ENCODE measurements around the gene IGF2BP1. TPM values are rescaled to one million over a fixed set of nuclear protein-coding genes. Genes with fewer than 3 reads are reported as not detected.
"Not testable (repeated sequence)": the region's sequence is repeated elsewhere in the genome, so short reads cannot be mapped to it uniquely, and the experiment has no call there.

Gene IGF2BP1
- total RNA-seq, 4 donors from 2014 or later, result not detected

DNA sequence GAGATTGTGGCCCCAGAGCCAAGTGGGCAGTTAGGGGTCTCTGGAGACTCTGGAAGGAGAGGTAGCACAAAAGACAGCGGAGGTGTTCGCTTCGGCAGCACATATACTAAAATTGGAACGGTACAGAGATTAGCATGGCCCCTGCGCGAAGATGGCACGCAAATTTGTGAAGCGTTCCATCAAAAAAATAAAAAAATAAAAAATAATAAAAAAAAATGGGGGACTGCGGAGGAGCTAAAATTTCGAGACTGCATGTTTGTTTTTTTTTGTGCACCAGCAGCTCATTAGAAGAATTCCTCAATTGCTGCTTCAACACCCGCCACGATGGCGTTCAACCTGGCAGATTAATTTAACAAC, 39.1 kb downstream of the IGF2BP1 start:
- WGBS, 2 donors, result 93 to 94% methylated on average over 13 of the region's 13 CpGs
- intact Hi-C loops (cut with DNase I; ENCODE audit: low total_unique reads), result no loop called here
- TF ChIP-seq, protein P1, sequence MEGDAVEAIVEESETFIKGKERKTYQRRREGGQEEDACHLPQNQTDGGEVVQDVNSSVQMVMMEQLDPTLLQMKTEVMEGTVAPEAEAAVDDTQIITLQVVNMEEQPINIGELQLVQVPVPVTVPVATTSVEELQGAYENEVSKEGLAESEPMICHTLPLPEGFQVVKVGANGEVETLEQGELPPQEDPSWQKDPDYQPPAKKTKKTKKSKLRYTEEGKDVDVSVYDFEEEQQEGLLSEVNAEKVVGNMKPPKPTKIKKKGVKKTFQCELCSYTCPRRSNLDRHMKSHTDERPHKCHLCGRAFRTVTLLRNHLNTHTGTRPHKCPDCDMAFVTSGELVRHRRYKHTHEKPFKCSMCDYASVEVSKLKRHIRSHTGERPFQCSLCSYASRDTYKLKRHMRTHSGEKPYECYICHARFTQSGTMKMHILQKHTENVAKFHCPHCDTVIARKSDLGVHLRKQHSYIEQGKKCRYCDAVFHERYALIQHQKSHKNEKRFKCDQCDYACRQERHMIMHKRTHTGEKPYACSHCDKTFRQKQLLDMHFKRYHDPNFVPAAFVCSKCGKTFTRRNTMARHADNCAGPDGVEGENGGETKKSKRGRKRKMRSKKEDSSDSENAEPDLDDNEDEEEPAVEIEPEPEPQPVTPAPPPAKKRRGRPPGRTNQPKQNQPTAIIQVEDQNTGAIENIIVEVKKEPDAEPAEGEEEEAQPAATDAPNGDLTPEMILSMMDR (IDR thresholded peaks at IDR 0.05), result no peak
- no peak for TF ChIP-seq POLR2A (IDR thresholded peaks at IDR 0.05)
- DNase-seq (ENCODE audit: low spot score in 2 of 2), result no peak
- no peak overlapping the region for H3K4me3 ChIP-seq (ENCODE audit: low read depth, poor library complexity, severe bottlenecking)

DNA sequence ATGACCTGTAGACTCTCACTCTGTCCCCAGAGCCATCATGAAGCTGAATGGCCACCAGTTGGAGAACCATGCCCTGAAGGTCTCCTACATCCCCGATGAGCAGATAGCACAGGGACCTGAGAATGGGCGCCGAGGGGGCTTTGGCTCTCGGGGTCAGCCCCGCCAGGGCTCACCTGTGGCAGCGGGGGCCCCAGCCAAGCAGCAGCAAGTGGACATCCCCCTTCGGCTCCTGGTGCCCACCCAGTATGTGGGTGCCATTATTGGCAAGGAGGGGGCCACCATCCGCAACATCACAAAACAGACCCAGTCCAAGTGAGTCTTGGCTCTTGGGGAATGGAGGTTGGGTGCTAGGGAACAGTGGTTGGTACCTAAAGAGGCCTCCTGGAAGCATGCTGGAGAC, 41.0 kb downstream of the IGF2BP1 start:
- intact Hi-C loops (cut with DNase I; ENCODE audit: low total_unique reads), result no loop called here
- no peak for DNase-seq (ENCODE audit: low spot score in 2 of 2)

DNA sequence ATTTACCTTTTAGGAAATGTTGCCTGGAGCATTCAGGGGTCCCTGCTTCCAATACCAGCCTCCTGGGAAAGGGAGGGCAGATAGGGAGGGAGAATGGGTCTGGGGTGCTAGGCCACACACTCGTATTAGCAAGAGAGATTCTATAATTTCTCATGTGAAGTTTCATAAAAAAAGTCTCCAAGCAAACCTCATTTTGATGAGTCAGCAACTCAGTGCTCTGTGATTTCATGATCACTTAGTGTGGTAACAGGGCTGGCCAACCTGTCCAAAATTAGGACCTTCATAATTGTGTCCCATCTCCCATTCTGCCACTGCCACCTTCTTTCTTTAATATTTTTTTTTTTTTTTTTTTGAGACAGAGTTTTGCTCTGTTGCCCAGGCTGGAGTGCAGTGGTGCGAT, 41.4 kb downstream of the IGF2BP1 start:
- no peak for TF ChIP-seq POLR2A (IDR thresholded peaks at IDR 0.05)
- TF ChIP-seq, protein P1 (IDR thresholded peaks at IDR 0.05), result no peak
- no peak for DNase-seq (ENCODE audit: low spot score in 2 of 2)
- WGBS, 2 donors, result 85 to 88% methylated on average over 2 of the region's 2 CpGs
- intact Hi-C loops (cut with DNase I; ENCODE audit: low total_unique reads), result no loop called here
- H3K4me3 ChIP-seq (ENCODE audit: low read depth, poor library complexity, severe bottlenecking), result no peak overlapping the region

More for the DNA sequence above, 41.0 kb downstream of the IGF2BP1 start:
- WGBS, 2 donors, result 89 to 92% methylated on average over 4 to 8 of the region's 8 CpGs
- H3K4me3 ChIP-seq (ENCODE audit: low read depth, poor library complexity, severe bottlenecking), result no peak overlapping the region
- TF ChIP-seq, protein P1 (IDR thresholded peaks at IDR 0.05), result no peak
- TF ChIP-seq POLR2A (IDR thresholded peaks at IDR 0.05), result no peak

DNA sequence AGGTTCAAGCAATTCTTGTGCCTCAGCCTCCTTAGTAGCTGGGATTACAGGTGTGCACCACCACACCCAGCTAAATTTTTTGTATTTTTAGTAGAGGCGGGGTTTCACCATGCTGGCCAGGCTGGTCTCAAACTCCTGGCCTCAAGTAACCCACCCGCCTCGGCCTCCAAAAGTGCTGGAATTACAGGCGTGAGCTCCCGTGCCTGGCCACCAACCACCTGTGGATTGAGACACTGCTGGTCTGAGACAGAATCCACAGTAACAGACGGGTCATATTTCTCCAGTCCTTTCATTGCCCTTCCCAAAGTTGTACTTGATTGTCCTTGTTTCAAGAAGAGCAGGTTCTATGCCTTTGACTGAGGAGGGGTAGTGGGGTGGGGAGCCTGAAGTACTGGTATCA, 42.3 kb downstream of the IGF2BP1 start:
- intact Hi-C loops (cut with DNase I; ENCODE audit: low total_unique reads); H3K4me3 ChIP-seq (ENCODE audit: low read depth, poor library complexity, severe bottlenecking); DNase-seq (ENCODE audit: low spot score in 2 of 2): not testable (repeated sequence)
- 91 to 95% methylated on average over 6 of the region's 6 CpGs for WGBS, 2 donors

DNA sequence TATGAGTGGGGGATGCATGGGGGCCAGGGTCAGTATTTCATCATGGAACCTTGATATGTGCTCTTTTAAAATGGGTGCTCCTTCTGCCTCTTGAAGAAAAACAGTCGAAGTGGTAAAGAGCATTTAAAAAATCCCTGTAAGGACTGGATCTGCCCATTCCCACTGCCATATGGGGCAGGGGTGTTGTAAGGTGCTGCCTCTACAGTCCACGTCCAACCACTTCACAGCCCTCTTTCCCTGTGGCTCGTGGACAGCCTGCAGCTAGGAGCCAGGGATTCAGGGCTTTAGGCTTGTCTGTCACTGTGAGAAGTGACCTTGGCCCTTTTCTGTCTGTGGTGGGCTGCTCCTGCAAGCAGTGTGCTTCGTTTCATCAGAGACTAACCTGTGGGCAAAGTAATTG, 44.3 kb downstream of the IGF2BP1 start:
- 82 to 88% methylated on average over 4 of the region's 4 CpGs for WGBS, 2 donors
- DNase-seq (ENCODE audit: low spot score in 2 of 2), result no peak
- intact Hi-C loops (cut with DNase I; ENCODE audit: low total_unique reads), result no loop called here
- H3K4me3 ChIP-seq (ENCODE audit: low read depth, poor library complexity, severe bottlenecking), result no peak overlapping the region
- TF ChIP-seq, protein P1 (IDR thresholded peaks at IDR 0.05), result no peak
- TF ChIP-seq POLR2A (IDR thresholded peaks at IDR 0.05), result no peak

DNA sequence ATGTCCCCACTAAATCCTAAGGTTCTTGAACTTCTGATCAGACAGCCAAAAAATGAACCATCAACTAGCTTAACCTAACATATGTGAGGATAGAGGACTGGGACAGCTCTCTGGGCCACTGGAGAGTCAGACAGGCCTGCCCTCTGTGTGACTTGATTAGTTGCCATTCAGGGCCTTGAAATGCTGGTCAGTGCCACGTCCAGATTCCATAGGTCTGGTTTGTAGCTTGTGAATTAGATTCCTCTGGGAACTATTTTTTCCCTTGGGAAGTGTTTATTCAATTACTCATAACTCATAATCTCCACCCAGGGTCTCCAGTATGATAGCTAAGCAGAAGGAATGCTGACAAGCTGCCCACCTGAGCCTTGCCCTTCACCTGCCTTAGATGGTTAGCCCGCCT, 48.2 kb downstream of the IGF2BP1 start:
- intact Hi-C loops (cut with DNase I; ENCODE audit: low total_unique reads), result no loop called here
- no peak for DNase-seq (ENCODE audit: low spot score in 2 of 2)
- TF ChIP-seq, protein P1 (IDR thresholded peaks at IDR 0.05), result no peak
- TF ChIP-seq POLR2A (IDR thresholded peaks at IDR 0.05), result no peak
- 82 to 90% methylated on average over 2 of the region's 2 CpGs for WGBS, 2 donors
- no peak overlapping the region for H3K4me3 ChIP-seq (ENCODE audit: low read depth, poor library complexity, severe bottlenecking)
